GM10266 (cell line): Measurements from ENCODE around the gene TSEN15.

Experiments used
- DNase-seq: peaks from one replicate; pipeline ENCODE4 v3.0.0; 2012; ENCODE audit errors: extremely low spot score
- CTCF ChIP-seq: IDR thresholded peaks from 2 replicates; pipeline ENCODE4 v1.5.1; 2012; ENCODE audit warnings: mild to moderate bottlenecking, low read depth; ENCODE audit not compliant: control insufficient read depth, insufficient read depth; ENCODE audit errors: missing control alignments

TSEN15 gene

GRCh38 chr1:184021728-184022127 lies 29.8 kb upstream of the TSEN15 start:
- TF ChIP-seq CTCF, result no peak
- DNase-seq, result no peak

DNA sequence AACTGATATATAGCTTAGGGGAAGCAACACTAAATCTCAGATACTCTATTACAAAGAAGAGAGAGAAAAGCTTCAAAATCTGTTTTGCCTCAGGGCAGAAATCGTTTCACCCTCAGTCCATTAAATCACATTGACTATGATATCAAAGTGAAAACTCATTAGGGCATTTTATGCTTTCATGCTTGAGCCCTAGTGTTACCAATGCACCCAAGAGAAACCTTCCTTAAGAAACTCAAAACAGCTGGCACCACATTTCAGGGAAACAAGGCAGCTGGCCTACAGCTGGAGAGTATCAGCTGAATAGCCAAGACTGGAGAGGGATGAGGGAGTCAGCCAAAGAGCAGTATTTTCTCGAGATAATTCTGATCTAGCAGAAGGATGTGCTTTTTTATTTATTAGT lies 28.9 kb upstream of the TSEN15 start:
- TF ChIP-seq CTCF, result no peak
- no peak for DNase-seq

DNA sequence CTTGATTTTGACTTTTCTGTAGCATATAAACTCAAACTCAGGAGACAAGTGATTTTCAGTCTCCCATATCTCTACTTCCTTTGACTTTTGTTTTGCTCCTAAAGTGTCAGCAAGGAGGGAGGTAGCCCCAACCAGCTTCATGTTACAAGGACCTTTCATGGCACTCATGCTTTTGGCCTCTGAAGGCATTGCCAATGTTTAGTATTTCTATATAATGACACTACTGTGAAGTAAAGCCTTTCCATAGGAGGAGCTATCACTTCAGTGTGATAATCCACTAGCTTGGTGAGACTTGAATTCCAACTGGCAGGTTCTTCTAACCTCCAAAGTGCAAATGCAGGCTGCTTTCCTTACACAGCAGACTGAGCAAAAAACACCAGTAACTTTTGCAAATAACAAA lies 28.4 kb upstream of the TSEN15 start:
- TF ChIP-seq CTCF, result no peak
- DNase-seq, result no peak

DNA sequence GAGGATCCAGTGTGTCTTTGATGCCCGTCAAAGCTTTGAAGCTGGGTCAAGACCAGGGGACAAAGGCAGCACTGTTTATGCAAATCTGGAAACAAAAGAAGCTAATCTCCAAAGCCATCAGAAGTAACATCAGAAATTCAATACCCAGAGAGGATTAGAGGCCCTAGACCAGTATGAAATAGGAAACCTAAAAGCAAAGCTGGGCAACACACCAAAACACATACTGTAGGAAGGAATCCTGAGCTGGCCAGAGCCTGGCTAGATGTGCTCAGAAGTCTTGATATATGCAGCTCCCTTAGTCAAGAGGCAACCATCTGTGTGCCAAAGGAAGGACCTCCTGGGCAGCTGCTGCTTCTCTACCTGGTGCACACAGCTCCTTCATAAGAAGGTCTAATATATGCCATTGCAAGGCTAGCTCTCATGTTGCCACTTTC lies 26.3 kb upstream of the TSEN15 start:
- DNase-seq, result no peak
- TF ChIP-seq CTCF, result no peak

DNA sequence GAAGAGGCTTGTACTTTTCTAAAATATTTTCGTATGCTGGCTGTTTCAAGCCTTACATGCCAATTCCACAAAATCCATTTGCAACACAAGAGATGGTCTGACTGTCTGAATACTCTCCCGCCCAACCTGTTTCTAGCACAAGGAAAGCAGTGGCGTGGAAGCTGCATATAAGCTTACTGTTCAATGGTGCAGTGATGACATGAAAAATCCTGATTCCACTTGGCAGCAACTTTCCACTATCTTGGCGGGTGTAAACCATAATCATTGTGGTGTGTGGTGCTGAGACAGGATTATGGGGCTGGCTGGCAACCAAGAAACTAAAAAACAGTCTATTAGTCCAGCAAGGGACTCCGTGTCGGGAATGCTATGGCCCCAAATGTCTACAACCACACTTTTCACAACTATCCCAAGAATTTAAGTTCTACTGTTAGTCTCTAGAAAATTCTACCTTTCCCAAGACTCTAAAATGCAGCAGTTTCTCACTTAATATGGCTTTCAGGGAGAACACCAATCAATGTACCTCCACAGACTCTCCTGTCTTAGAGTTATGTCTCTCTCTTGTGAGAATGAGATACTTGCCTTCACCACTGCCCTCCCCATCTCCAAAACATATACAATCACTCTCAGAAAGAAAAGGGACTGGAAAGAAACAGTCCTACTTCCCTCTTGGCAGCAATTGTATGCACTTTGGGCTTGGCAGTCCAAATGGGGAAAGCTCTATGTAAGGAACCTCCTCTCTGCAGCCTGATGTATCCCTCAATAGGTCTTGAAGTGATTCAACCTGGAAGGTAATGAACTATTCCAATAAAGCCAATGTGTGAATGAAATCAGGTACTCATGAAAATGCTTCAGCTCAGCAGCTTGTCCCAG lies 23.5 kb upstream of the TSEN15 start:
- DNase-seq, result no peak
- no peak for TF ChIP-seq CTCF

- no peak for TF ChIP-seq CTCF
- DNase-seq, result no peak
Measured at GRCh38 chr1:184028854-184029623, 22.5 kb upstream of the TSEN15 start.
